Ovary (tissue), 3 donors: ENCODE data around the gene ATRNL1.

Experiments
- EP300 ChIP-seq: sonication (generic); formaldehyde crosslinking; IDR thresholded peaks from one replicate; pipeline ENCODE4 v1.6.1; 2017; ENCODE audit warnings: antibody characterized with exemption
- POLR2A ChIP-seq: fragments of 450-650 bp; IDR thresholded peaks from one replicate; pipeline ENCODE4 v1.6.1; 2017; ENCODE audit warnings: antibody characterized with exemption, mild to moderate bottlenecking, moderate library complexity
- TF ChIP-seq, protein P1 (sequence below), 3 donors: fragments of 450-650 bp in 2 of 3; fragments of 200-600 bp in 1 of 3; IDR thresholded peaks; one replicate each; pipeline versions ENCODE4 v1.5.1 to v1.8.0; 2016 to 2022; ENCODE audit warnings: antibody characterized with exemption in 3 of 3, mild to moderate bottlenecking in 1 of 3
- donor health status: DM: no; HTN: no; CAD: no.

DNA sequence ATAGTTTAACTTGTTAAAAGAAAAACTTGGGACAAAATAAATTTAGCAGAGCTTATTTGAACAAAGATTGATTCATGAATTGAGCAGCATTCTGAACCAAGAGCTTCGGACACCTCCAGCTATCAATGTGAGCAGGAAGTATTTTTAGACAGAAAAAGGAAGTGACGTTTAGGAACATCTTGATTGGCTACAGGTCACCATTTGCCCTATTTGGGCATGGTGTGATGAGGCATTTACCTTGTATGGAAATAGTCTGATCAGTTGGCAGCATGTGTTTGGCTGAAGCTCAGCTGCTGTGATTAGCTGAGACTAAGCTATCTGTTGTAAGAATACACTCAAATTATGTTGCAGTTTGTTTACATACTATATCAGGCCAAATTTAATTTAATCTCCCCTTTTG lies 185.1 kb downstream of the ATRNL1 start:
- TF ChIP-seq, protein P1, sequence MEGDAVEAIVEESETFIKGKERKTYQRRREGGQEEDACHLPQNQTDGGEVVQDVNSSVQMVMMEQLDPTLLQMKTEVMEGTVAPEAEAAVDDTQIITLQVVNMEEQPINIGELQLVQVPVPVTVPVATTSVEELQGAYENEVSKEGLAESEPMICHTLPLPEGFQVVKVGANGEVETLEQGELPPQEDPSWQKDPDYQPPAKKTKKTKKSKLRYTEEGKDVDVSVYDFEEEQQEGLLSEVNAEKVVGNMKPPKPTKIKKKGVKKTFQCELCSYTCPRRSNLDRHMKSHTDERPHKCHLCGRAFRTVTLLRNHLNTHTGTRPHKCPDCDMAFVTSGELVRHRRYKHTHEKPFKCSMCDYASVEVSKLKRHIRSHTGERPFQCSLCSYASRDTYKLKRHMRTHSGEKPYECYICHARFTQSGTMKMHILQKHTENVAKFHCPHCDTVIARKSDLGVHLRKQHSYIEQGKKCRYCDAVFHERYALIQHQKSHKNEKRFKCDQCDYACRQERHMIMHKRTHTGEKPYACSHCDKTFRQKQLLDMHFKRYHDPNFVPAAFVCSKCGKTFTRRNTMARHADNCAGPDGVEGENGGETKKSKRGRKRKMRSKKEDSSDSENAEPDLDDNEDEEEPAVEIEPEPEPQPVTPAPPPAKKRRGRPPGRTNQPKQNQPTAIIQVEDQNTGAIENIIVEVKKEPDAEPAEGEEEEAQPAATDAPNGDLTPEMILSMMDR (IDR thresholded peaks at IDR 0.05) = no peak
- no peak for TF ChIP-seq POLR2A
- TF ChIP-seq EP300 = no peak
